CD14-positive monocyte (primary cell): ENCODE data around the gene RPP14. TPM values are rescaled to one million over a fixed set of nuclear protein-coding genes. Genes with fewer than 3 reads are reported as not detected.
A peak's percentile ranks its signal among the peaks of the same experiment; 100 is the strongest.

Experiments
- DNase-seq, 3 donors: peaks; one replicate each; pipeline ENCODE4 v3.0.0-alpha.2; 2011 to 2022
- H2AFZ ChIP-seq: 2 replicates; pipeline ENCODE4 v1.6.0; 2012; ENCODE audit warnings: mild to moderate bottlenecking, low read depth, low read length, inconsistent platforms; ENCODE audit not compliant: insufficient read depth, poor library complexity, severe bottlenecking
- H3K27ac ChIP-seq, 2 donors: 1 replicate in 1 of 2; 2 replicates in 1 of 2; pipeline ENCODE4 v1.5.1; 2012 to 2013; ENCODE audit warnings: low read length in 2 of 2, control low read depth in 1 of 2, inconsistent platforms in 1 of 2, low read depth in 1 of 2, mild to moderate bottlenecking in 1 of 2
- H3K27me3 ChIP-seq, 2 donors: one replicate each; pipeline versions ENCODE4 v1.6.0 to v1.6.1; 2011 to 2013; ENCODE audit warnings: low read length in 2 of 2; ENCODE audit not compliant: control insufficient read depth in 2 of 2, insufficient read depth in 2 of 2
- H3K36me3 ChIP-seq, 2 donors: replicated peaks in 1 of 2; 1 replicate in 1 of 2; 2 replicates in 1 of 2; pipeline versions ENCODE4 v1.5.1 to v1.6.1; 2012 to 2013; ENCODE audit warnings: low read length in 2 of 2, control low read depth in 1 of 2, inconsistent platforms in 1 of 2, mild to moderate bottlenecking in 1 of 2; ENCODE audit not compliant: insufficient read depth in 2 of 2, control insufficient read depth in 1 of 2
- H3K4me1 ChIP-seq, 2 donors: 1 replicate in 1 of 2; 2 replicates in 1 of 2; pipeline versions ENCODE4 v1.5.1 to v1.6.1; 2012 to 2013; ENCODE audit warnings: low read length in 2 of 2, control low read depth in 1 of 2, inconsistent platforms in 1 of 2, mild to moderate bottlenecking in 1 of 2, moderate library complexity in 1 of 2; ENCODE audit not compliant: insufficient read depth in 2 of 2, control insufficient read depth in 1 of 2
- H3K4me2 ChIP-seq: replicated peaks from 2 replicates; pipeline ENCODE3; 2012; ENCODE audit warnings: low read length, moderate library complexity, mild to moderate bottlenecking; ENCODE audit not compliant: poor library complexity, severe bottlenecking; ENCODE audit errors: extremely low read depth
- H3K4me3 ChIP-seq, 3 experiments: fragments of 200-600 bp in 1 of 3; sonication (generic) in 1 of 3; replicated peaks in 1 of 3; 1 replicate in 2 of 3; 2 replicates in 1 of 3; pipeline ENCODE4 v1.5.1; 2011 to 2013; ENCODE audit warnings: low read length in 3 of 3, mild to moderate bottlenecking in 3 of 3, control low read depth in 2 of 3, low read depth in 2 of 3, inconsistent platforms in 1 of 3, moderate library complexity in 1 of 3
- H3K79me2 ChIP-seq: 2 replicates; pipeline ENCODE4 v1.6.0; 2012; ENCODE audit warnings: mild to moderate bottlenecking, control low read depth, inconsistent platforms, low read length, moderate library complexity; ENCODE audit not compliant: insufficient read depth
- H3K9ac ChIP-seq: 2 replicates; pipeline ENCODE4 v1.6.0; 2017; ENCODE audit warnings: low read length, mild to moderate bottlenecking; ENCODE audit not compliant: insufficient read depth, poor library complexity, severe bottlenecking
- H3K9me3 ChIP-seq, 2 donors: replicated peaks in 1 of 2; 1 replicate in 1 of 2; 2 replicates in 1 of 2; pipeline versions ENCODE4 v1.5.1 to v1.6.1; 2012 to 2013; ENCODE audit warnings: low read length in 2 of 2, control low read depth in 1 of 2; ENCODE audit not compliant: control insufficient read depth in 1 of 2, insufficient read depth in 1 of 2
- H4K20me1 ChIP-seq: 2 replicates; pipeline ENCODE4 v1.6.0; 2012; ENCODE audit warnings: mild to moderate bottlenecking, low read length, control low read depth, moderate library complexity; ENCODE audit not compliant: insufficient read depth
- H3K27ac Mint-ChIP-seq, 7 donors: one replicate each; pipeline ENCODE4 v1.8.0; 2020; ENCODE audit warnings: mild to moderate bottlenecking in 7 of 7, mixed read lengths in 7 of 7, moderate library complexity in 6 of 7, inconsistent platforms in 2 of 7
- H3K27me3 Mint-ChIP-seq, 3 donors: one replicate each; pipeline ENCODE4 v1.8.0; 2021 to 2022; ENCODE audit warnings: low read depth in 3 of 3, mild to moderate bottlenecking in 3 of 3, mixed read lengths in 3 of 3, moderate library complexity in 3 of 3, inconsistent platforms in 1 of 3
- H3K36me3 Mint-ChIP-seq, 2 donors: one replicate each; pipeline ENCODE4 v1.8.0; 2020; ENCODE audit warnings: mixed read lengths in 2 of 2, inconsistent platforms in 1 of 2, mild to moderate bottlenecking in 1 of 2
- H3K4me1 Mint-ChIP-seq: one replicate; pipeline ENCODE4 v1.8.0; 2020; ENCODE audit warnings: mild to moderate bottlenecking, mixed read lengths
- H3K4me3 Mint-ChIP-seq, 2 donors: one replicate each; pipeline ENCODE4 v1.8.0; 2020; ENCODE audit warnings: mild to moderate bottlenecking in 2 of 2, mixed read lengths in 2 of 2, moderate library complexity in 1 of 2
- H3K9me3 Mint-ChIP-seq, 7 donors: one replicate each; pipeline ENCODE4 v1.8.0; 2020 to 2022; ENCODE audit warnings: mixed read lengths in 7 of 7, mild to moderate bottlenecking in 6 of 7, moderate library complexity in 6 of 7, inconsistent platforms in 2 of 7
- CTCF ChIP-seq: fragments of 200-600 bp; IDR thresholded peaks from one replicate; pipeline ENCODE4 v1.8.0; 2022; ENCODE audit warnings: antibody characterized with exemption, mild to moderate bottlenecking
- WGBS: methylation state at CpG from one replicate; pipeline ENCODE4 v1.1.5; 2013; ENCODE audit warnings: missing lambda C conversion rate; ENCODE audit not compliant: insufficient coverage; 5-methylcytosine and 5-hydroxymethylcytosine counted together
- intact Hi-C, 2 donors: fragments of 100-400 bp; cut with micrococcal nuclease; formaldehyde crosslinking; loops; one replicate each; pipeline versions ENCODE4 v1.15.0 to v1.15.1; 2023
- polyA plus RNA-seq, 3 donors: library from polyadenylated mRNA; depleted of rRNA in 1 of 3; unstranded in 2 of 3; stranded (reverse) in 1 of 3; fragments of 300-500 nt in 2 of 3; fragments of >200 nt in 1 of 3; fragmentation: Illumina TruSeq in 2 of 3; gene quantifications; 1 replicate in 2 of 3; 2 replicates in 1 of 3; pipeline ENCODE4 v1.2.3, GENCODE V29; 2012 to 2021

Gene RPP14
- polyA plus RNA-seq, 3 donors: 3.5 to 8.8 (median 6.6) TPM

GRCh38 chr3:58334013-58334321 lies 27.9 kb downstream of the RPP14 start:
- Histone ChIP-seq H3K27ac (peak overlapping the region in 1 of 2 donors; percentile 94), H3K9ac (peak overlapping the region; percentile 80), H3K9me3 (no peaks in the 10 kb centered on the region), H3K36me3 (no peaks in the 10 kb centered on the region), H3K4me2 (peak overlapping the region; percentile 80), H3K79me2 (peaks cover 58% of the 10 kb centered on the region), H3K27me3 (no peaks in the 10 kb centered on the region), H4K20me1 (peaks cover 5% of the 10 kb centered on the region), H3K4me1 (peaks cover 44% of the 10 kb centered on the region in 2 donors), H2AFZ (peak overlapping the region; percentile 67), H3K4me3 (peak overlapping the region; percentile 78 to 94 (median 92))
- TF ChIP-seq CTCF: no peak
- peak overlapping the region; percentile 100 for H3K4me3 Mint-ChIP-seq
- peaks cover 52% of the 10 kb centered on the region for H3K4me1 Mint-ChIP-seq
- H3K9me3 Mint-ChIP-seq: no peaks in the 10 kb centered on the region
- 0% methylated on average over 1 of the region's 4 CpGs for WGBS
- DNase-seq: no peak
- intact Hi-C loops: loop anchor here (2.0 to 10.0 kb wide), 5 partner anchors 23 to 349 kb away; partner anchors contain the start of gene KCTD6 (in 2 of the 2)
- H3K27me3 Mint-ChIP-seq: peaks cover 0 to 3% (median 2%) of the 10 kb centered on the region in 3 donors
- peaks cover 7 to 9% of the 10 kb centered on the region in 2 donors for H3K36me3 Mint-ChIP-seq
- H3K27ac Mint-ChIP-seq: peak overlapping the region; percentile 95 to 100 (median 98)

DNA sequence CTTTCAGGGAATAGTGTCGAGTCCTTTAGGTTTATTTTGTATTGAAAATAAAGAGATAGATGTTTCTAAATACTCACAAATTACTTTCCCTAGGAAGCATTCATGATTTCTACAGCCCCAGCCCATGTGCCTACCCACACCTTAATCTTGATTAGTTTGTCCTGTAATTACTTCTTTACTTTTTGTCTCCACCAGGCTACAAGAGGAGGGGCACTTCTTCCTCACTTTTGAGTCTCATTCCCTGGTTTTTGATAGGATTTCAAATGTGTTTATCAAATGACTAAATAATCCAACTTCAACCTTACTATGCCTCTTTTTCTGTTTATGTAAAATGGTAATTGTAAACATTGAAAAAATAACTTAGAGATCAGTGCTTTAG lies 28.4 kb downstream of the RPP14 start:
- Mint-ChIP-seq H3K4me1 (peaks cover 53% of the 10 kb centered on the region), H3K9me3 (no peaks in the 10 kb centered on the region), H3K4me3 (peak overlapping the region; percentile 71 to 100), H3K27ac (peak overlapping the region; percentile 95 to 100 (median 98)), H3K27me3 (peaks cover 0 to 3% (median 2%) of the 10 kb centered on the region in 3 donors), H3K36me3 (peaks cover 8 to 14% of the 10 kb centered on the region in 2 donors)
- peak overlapping the region; percentile 62 for H2AFZ ChIP-seq
- peak overlapping the region; percentile 83 to 94 for H3K27ac ChIP-seq
- H3K36me3 ChIP-seq: no peaks in the 10 kb centered on the region
- intact Hi-C loops: loop anchor here (2.0 to 10.0 kb wide), 5 partner anchors 22 to 350 kb away; partner anchors contain the start of gene KCTD6 (in 2 of the 2)
- peaks cover 63% of the 10 kb centered on the region for H3K79me2 ChIP-seq
- H3K4me3 ChIP-seq: peak overlapping the region; percentile 78 to 94 (median 92)
- TF ChIP-seq CTCF: no peak
- H3K9ac ChIP-seq: peak overlapping the region; percentile 80
- H4K20me1 ChIP-seq: peaks cover 5% of the 10 kb centered on the region
- peaks cover 44% of the 10 kb centered on the region in 2 donors for H3K4me1 ChIP-seq
- no peak for DNase-seq
- no peaks in the 10 kb centered on the region for H3K27me3 ChIP-seq
- H3K9me3 ChIP-seq: no peaks in the 10 kb centered on the region
- peak overlapping the region; percentile 80 for H3K4me2 ChIP-seq
- WGBS: no CpG with 5 or more reads among the region's 1 CpG
